Tibial nerve (tissue), 4 donors: ENCODE results near the gene TTC14. TPM values are rescaled to one million over a fixed set of nuclear protein-coding genes. Genes with fewer than 3 reads are reported as not detected.

Source experiments
- DNase-seq, 2 donors: peaks; one replicate each; pipeline ENCODE4 v3.0.0-alpha.2; 2019; ENCODE audit warnings: low spot score in 2 of 2
- H3K27ac ChIP-seq, 4 donors: fragments of 200-600 bp; sonication (generic) in 3 of 4; one replicate each; pipeline ENCODE4 v1.5.1; 2017 to 2019; ENCODE audit warnings: mild to moderate bottlenecking in 1 of 4
- H3K27me3 ChIP-seq, 2 donors: fragments of 200-600 bp; sonication (generic) in 1 of 2; one replicate each; pipeline versions ENCODE4 v1.5.1 to v1.6.0; 2017 to 2019
- H3K36me3 ChIP-seq, 3 donors: fragments of 200-600 bp; sonication (generic); one replicate each; pipeline ENCODE4 v1.5.1; 2018 to 2019
- H3K4me1 ChIP-seq, 4 donors: fragments of 200-600 bp; sonication (generic) in 3 of 4; one replicate each; pipeline ENCODE4 v1.5.1; 2017 to 2019
- H3K4me3 ChIP-seq, 4 donors: fragments of 200-600 bp; sonication (generic) in 3 of 4; one replicate each; pipeline ENCODE4 v1.5.1; 2017 to 2019; ENCODE audit warnings: mild to moderate bottlenecking in 1 of 4, moderate library complexity in 1 of 4
- H3K9me3 ChIP-seq, 4 donors: fragments of 200-600 bp; sonication (generic) in 3 of 4; one replicate each; pipeline ENCODE4 v1.5.1; 2017 to 2019
- CTCF ChIP-seq, 5 experiments: fragments of 200-600 bp in 3 of 5; fragments of 450-650 bp in 2 of 5; sonication (generic) in 3 of 5; IDR thresholded peaks; one replicate each; pipeline ENCODE4 v1.5.1; 2016 to 2019; ENCODE audit warnings: antibody characterized with exemption in 5 of 5, mild to moderate bottlenecking in 3 of 5, moderate library complexity in 2 of 5
- EP300 ChIP-seq, 2 donors: sonication (generic); formaldehyde crosslinking; IDR thresholded peaks; one replicate each; pipeline ENCODE4 v1.6.1; 2017; ENCODE audit warnings: antibody characterized with exemption in 2 of 2, mild to moderate bottlenecking in 1 of 2
- POLR2A ChIP-seq, 2 donors: fragments of 450-650 bp; IDR thresholded peaks; one replicate each; pipeline ENCODE4 v1.6.1; 2017; ENCODE audit warnings: antibody characterized with exemption in 2 of 2, mild to moderate bottlenecking in 2 of 2, moderate library complexity in 2 of 2
- WGBS, 2 donors: methylation state at CpG; one replicate each; pipeline ENCODE4 v1.1.5; 2018; 5-methylcytosine and 5-hydroxymethylcytosine counted together
- small RNA-seq: library from RNA; depleted of rRNA; stranded (forward); fragments of <200 nt; gene quantifications from one replicate; pipeline ENCODE3, GENCODE V24; 2016
- total RNA-seq, 4 donors: library from RNA; depleted of rRNA; stranded (reverse); fragments of >200 nt; gene quantifications; one replicate each; pipeline ENCODE4 v1.1.0, GENCODE V29; 2016

The TTC14 gene
- total RNA-seq, 4 donors from 2014 or later = 41.4 to 88.1 (median 80.7) TPM

GRCh38 chr3:180656406-180656805, 54.4 kb downstream of the TTC14 start:
- H3K9me3 ChIP-seq = no peaks in the 10 kb centered on the region
- DNase-seq = no peak
- H3K36me3 ChIP-seq = no peaks in the 10 kb centered on the region
- no peak overlapping the region for H3K4me3 ChIP-seq
- WGBS, 2 donors = 60 to 62% methylated on average over 4 of the region's 4 CpGs
- H3K27me3 ChIP-seq = no peaks in the 10 kb centered on the region
- TF ChIP-seq POLR2A (IDR thresholded peaks at IDR 0.05) (no peak), EP300 (IDR thresholded peaks at IDR 0.05) (no peak), CTCF (IDR thresholded peaks at IDR 0.05) (no peak)
- no peak overlapping the region for H3K27ac ChIP-seq
- H3K4me1 ChIP-seq = no peaks in the 10 kb centered on the region

GRCh38 chr3:180657094-180657493, 55.1 kb downstream of the TTC14 start:
- Histone ChIP-seq H3K27me3 (no peaks in the 10 kb centered on the region), H3K9me3 (no peaks in the 10 kb centered on the region), H3K27ac (no peak overlapping the region), H3K36me3 (no peaks in the 10 kb centered on the region), H3K4me3 (no peak overlapping the region), H3K4me1 (no peaks in the 10 kb centered on the region)
- DNase-seq = no peak
- WGBS, 2 donors = 66 to 82% methylated on average over 4 of the region's 4 CpGs
- TF ChIP-seq EP300 (IDR thresholded peaks at IDR 0.05) (no peak), POLR2A (IDR thresholded peaks at IDR 0.05) (no peak), CTCF (IDR thresholded peaks at IDR 0.05) (no peak)

Small RNA genes within 50 kb of the gene (small RNA-seq; reads per million reads assigned to genes)
- gene AC068298.1 (not detected), gene RNU6-486P (not detected)

Other genes with a start within 250 kb of the TTC14 start
- gene CCDC39, start 77.3 kb downstream of the TTC14 start, total RNA-seq = under 1 TPM in 1 of 4 donors, not detected in 3; 0.42 TPM